ENCODE results near the gene DIAPH3. TPM values are rescaled to one million over a fixed set of nuclear protein-coding genes. Genes with fewer than 3 reads are reported as not detected.

DIAPH3 gene
- polyA plus RNA-seq, 3 donors = 0.04 to 0.09 TPM; not detected in 1

GRCh38 chr13:60018536-60018935 lies 145.2 kb downstream of the DIAPH3 start:
- Histone ChIP-seq H4K20me1 (ENCODE audit: insufficient read depth, low read length) (no peaks in the 10 kb centered on the region), H3K36me3 (replicated peaks in 1 of 2; ENCODE audit: control insufficient read depth in 1 of 2, insufficient read depth in 2 of 2, low read length in 2 of 2) (no peaks in the 10 kb centered on the region), H3K4me2 (replicated peaks; ENCODE audit: extremely low read depth, low read length, poor library complexity, severe bottlenecking) (no peak overlapping the region), H3K4me3 (replicated peaks in 1 of 3; ENCODE audit: low read depth in 2 of 3, low read length in 3 of 3) (no peak overlapping the region), H3K9me3 (replicated peaks in 1 of 2; ENCODE audit: control insufficient read depth in 1 of 2, insufficient read depth in 1 of 2, low read length in 2 of 2) (no peaks in the 10 kb centered on the region), H2AFZ (ENCODE audit: insufficient read depth, low read depth, low read length, poor library complexity, severe bottlenecking) (no peak overlapping the region), H3K4me1 (ENCODE audit: control insufficient read depth in 1 of 2, insufficient read depth in 2 of 2, low read length in 2 of 2) (peaks cover 4 to 13% of the 10 kb centered on the region in 2 donors), H3K27ac (ENCODE audit: low read depth in 1 of 2, low read length in 2 of 2) (no peak overlapping the region), H3K9ac (ENCODE audit: insufficient read depth, low read length, poor library complexity, severe bottlenecking) (no peak overlapping the region), H3K27me3 (ENCODE audit: control insufficient read depth in 2 of 2, insufficient read depth in 2 of 2, low read length in 2 of 2) (no peaks in the 10 kb centered on the region), H3K79me2 (ENCODE audit: insufficient read depth, low read length) (no peaks in the 10 kb centered on the region)
- H3K27me3 Mint-ChIP-seq (ENCODE audit: low read depth in 3 of 3) = no peaks in the 10 kb centered on the region
- peaks cover 0 to 5% (median 0%) of the 10 kb centered on the region in 7 donors for H3K9me3 Mint-ChIP-seq
- peak overlapping the region in 1 of 7 donors; percentile 8 for H3K27ac Mint-ChIP-seq
- no peak overlapping the region for H3K4me3 Mint-ChIP-seq
- TF ChIP-seq CTCF (IDR thresholded peaks at IDR 0.05) = no peak
- peaks cover 3% of the 10 kb centered on the region in 2 donors for H3K36me3 Mint-ChIP-seq
- peaks cover 19% of the 10 kb centered on the region for H3K4me1 Mint-ChIP-seq
- intact Hi-C loops (cut with micrococcal nuclease) = no loop called here
- WGBS (ENCODE audit: insufficient coverage) = no CpG with 5 or more reads among the region's 1 CpG
- DNase-seq = no peak

GRCh38 chr13:60016229-60016628 lies 147.5 kb downstream of the DIAPH3 start:
- no peak overlapping the region for H3K4me2 ChIP-seq (replicated peaks; ENCODE audit: extremely low read depth, low read length, poor library complexity, severe bottlenecking)
- no peaks in the 10 kb centered on the region for H3K27me3 ChIP-seq (ENCODE audit: control insufficient read depth in 2 of 2, insufficient read depth in 2 of 2, low read length in 2 of 2)
- peaks cover 19% of the 10 kb centered on the region for H3K4me1 Mint-ChIP-seq
- peaks cover 4 to 13% of the 10 kb centered on the region in 2 donors for H3K4me1 ChIP-seq (ENCODE audit: control insufficient read depth in 1 of 2, insufficient read depth in 2 of 2, low read length in 2 of 2)
- peaks cover 3% of the 10 kb centered on the region in 2 donors for H3K36me3 Mint-ChIP-seq
- no peak overlapping the region for H3K27ac ChIP-seq (ENCODE audit: low read depth in 1 of 2, low read length in 2 of 2)
- H3K9ac ChIP-seq (ENCODE audit: insufficient read depth, low read length, poor library complexity, severe bottlenecking) = no peak overlapping the region
- DNase-seq = no peak
- no peaks in the 10 kb centered on the region for H3K79me2 ChIP-seq (ENCODE audit: insufficient read depth, low read length)
- no peak overlapping the region for H3K4me3 ChIP-seq (replicated peaks in 1 of 3; ENCODE audit: low read depth in 2 of 3, low read length in 3 of 3)
- no peak for TF ChIP-seq CTCF (IDR thresholded peaks at IDR 0.05)
- 90% methylated on average over 2 of the region's 4 CpGs for WGBS (ENCODE audit: insufficient coverage)
- intact Hi-C loops (cut with micrococcal nuclease) = no loop called here
- H3K36me3 ChIP-seq (replicated peaks in 1 of 2; ENCODE audit: control insufficient read depth in 1 of 2, insufficient read depth in 2 of 2, low read length in 2 of 2) = no peaks in the 10 kb centered on the region
- no peak overlapping the region for H3K4me3 Mint-ChIP-seq
- H2AFZ ChIP-seq (ENCODE audit: insufficient read depth, low read depth, low read length, poor library complexity, severe bottlenecking) = no peak overlapping the region
- peaks cover 0 to 2% (median 0%) of the 10 kb centered on the region in 3 donors for H3K27me3 Mint-ChIP-seq (ENCODE audit: low read depth in 3 of 3)
- peaks cover 0 to 3% (median 0%) of the 10 kb centered on the region in 7 donors for H3K9me3 Mint-ChIP-seq
- H3K9me3 ChIP-seq (replicated peaks in 1 of 2; ENCODE audit: control insufficient read depth in 1 of 2, insufficient read depth in 1 of 2, low read length in 2 of 2) = no peaks in the 10 kb centered on the region
- H3K27ac Mint-ChIP-seq = no peak overlapping the region
- H4K20me1 ChIP-seq (ENCODE audit: insufficient read depth, low read length) = no peaks in the 10 kb centered on the region

Measured in CD14-positive monocyte (primary cell).